ENCODE data around the gene CALML3.
"Not testable (repeated sequence)": the region's sequence is repeated elsewhere in the genome, so short reads cannot be mapped to it uniquely, and the experiment has no call there.

GRCh38 chr10:5475974-5476807, 48.6 kb upstream of the CALML3 start:
- not testable (repeated sequence) for TF ChIP-seq SP1 (IDR thresholded peaks at IDR 0.05; ENCODE audit: low read depth, low read length); POLR2A (IDR thresholded peaks at IDR 0.05; ENCODE audit: low read depth, low read length); RAD21 (IDR thresholded peaks at IDR 0.05; ENCODE audit: insufficient read depth, low read depth, low read length); CREM (IDR thresholded peaks at IDR 0.05; ENCODE audit: low read depth); JUNB (IDR thresholded peaks at IDR 0.05); CTCF (IDR thresholded peaks at IDR 0.05 in 2 of 3, conservative IDR thresholded peaks at IDR 0.05 in 1 of 3; ENCODE audit: control insufficient read depth in 2 of 3, extremely low read depth in 1 of 3, insufficient read depth in 1 of 3, low read depth in 3 of 3, low read length in 3 of 3); FOXM1 (IDR thresholded peaks at IDR 0.05; ENCODE audit: low read depth, low read length); DPF2 (IDR thresholded peaks at IDR 0.05)

Measured in GM12878 (cell line).